B cell (primary cell): ENCODE measurements around the gene ABCB1.

ENCODE experiments used
- EZH2 ChIP-seq: IDR thresholded peaks from 2 replicates; pipeline ENCODE4 v1.6.1; 2012; ENCODE audit warnings: borderline replicate concordance, low read depth, mild to moderate bottlenecking, moderate library complexity, low read length; ENCODE audit not compliant: insufficient read depth, poor library complexity, severe bottlenecking
- TF ChIP-seq, protein P1 (sequence below): fragments of 200-600 bp; IDR thresholded peaks from one replicate; pipeline ENCODE4 v1.8.0; 2022; ENCODE audit warnings: antibody characterized with exemption, mild to moderate bottlenecking

DNA sequence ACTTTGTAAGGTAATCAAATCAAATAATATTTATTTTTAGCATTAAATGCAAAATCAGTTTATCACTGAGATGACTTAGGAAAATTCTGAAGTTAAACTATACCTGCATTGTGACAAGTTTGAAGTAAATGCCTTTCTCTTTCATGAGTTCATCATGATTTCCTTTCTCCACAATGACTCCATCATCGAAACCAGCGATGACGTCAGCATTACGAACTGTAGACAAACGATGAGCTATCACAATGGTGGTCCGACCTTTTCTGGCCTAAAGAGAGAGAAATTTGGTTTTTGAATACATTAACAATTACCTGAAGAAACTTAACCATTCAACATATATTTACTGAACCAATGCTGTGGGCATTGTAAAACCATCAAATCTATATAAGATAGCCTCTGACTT is 54.9 kb downstream of the ABCB1 start:
- no peak for TF ChIP-seq EZH2
- TF ChIP-seq, protein P1, sequence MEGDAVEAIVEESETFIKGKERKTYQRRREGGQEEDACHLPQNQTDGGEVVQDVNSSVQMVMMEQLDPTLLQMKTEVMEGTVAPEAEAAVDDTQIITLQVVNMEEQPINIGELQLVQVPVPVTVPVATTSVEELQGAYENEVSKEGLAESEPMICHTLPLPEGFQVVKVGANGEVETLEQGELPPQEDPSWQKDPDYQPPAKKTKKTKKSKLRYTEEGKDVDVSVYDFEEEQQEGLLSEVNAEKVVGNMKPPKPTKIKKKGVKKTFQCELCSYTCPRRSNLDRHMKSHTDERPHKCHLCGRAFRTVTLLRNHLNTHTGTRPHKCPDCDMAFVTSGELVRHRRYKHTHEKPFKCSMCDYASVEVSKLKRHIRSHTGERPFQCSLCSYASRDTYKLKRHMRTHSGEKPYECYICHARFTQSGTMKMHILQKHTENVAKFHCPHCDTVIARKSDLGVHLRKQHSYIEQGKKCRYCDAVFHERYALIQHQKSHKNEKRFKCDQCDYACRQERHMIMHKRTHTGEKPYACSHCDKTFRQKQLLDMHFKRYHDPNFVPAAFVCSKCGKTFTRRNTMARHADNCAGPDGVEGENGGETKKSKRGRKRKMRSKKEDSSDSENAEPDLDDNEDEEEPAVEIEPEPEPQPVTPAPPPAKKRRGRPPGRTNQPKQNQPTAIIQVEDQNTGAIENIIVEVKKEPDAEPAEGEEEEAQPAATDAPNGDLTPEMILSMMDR = no peak
